Stimulated activated CD4-positive, alpha-beta T cell treated with anti-CD3 and anti-CD28 coated beads, TNF-alpha, amount 100 ng/mL, for 1 hour (primary cell): ENCODE results near the gene ASPSCR1.

Experiments used
- DNase-seq, 3 donors: peaks; one replicate each; pipeline ENCODE4 v3.0.0-alpha.2; 2020; ENCODE audit warnings: low read depth in 3 of 3, low spot score in 1 of 3

Gene ASPSCR1

DNA sequence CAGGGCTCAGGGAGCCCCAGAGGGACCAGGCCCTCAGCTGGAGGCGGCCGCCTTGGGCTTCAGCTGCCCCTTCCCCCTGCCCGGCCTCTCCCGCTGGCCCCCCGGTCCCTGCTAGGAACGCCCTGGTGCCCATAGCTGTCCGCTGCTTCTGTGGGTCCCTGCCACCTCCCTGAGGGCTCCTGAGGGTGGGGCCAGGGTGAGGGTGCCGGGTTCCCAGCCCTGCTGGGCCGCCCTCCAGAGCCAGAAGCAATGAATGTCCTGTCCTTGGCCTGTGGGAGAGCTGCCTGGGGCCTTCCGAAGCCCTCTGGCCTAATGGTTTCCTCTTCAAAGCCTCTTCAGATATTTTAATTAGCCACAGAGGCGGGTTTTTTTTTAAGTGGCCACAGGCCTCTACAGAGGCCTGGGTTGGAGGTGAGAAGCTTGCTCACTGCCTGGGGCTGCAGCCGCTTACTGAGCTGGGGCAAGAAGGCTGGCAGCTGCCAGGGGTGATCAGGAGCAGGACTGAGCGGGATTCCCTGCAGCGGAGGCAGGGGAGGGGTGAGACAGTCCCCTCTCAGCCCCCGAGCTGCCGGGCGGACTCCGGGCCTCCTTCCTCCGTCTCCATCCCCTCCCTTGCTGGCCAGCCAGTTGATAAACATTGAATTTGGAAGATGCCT, 35.3 kb downstream of the ASPSCR1 start:
- DNase-seq: no peak

- DNase-seq: no peak
Measured at GRCh38 chr17:82013341-82013740, 35.9 kb downstream of the ASPSCR1 start.

GRCh38 chr17:82013772-82014321, 36.4 kb downstream of the ASPSCR1 start:
- no peak for DNase-seq

DNA sequence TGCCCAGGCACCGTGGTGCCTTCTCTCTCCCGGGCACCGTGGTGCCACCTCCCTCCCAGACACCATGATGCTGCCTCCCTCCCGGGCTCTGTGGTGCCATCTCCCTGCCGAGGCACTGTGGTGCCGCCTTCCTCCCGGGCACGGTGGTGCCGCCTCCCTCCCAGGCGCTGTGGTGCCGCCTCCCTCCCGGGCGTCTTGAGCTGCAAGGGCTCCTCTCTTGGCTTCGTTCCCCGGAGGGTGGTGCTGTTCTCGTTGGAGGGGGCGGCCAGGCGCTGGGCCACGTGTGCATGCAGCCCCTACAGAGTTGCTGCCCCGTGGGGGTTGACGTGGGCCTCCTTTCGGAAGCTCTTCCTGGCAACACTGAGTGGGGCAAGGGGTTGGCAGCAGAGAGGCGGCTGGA, 37.0 kb downstream of the ASPSCR1 start:
- DNase-seq: no peak

- no peak for DNase-seq
Measured at GRCh38 chr17:82014971-82015310, 37.5 kb downstream of the ASPSCR1 start.

DNA sequence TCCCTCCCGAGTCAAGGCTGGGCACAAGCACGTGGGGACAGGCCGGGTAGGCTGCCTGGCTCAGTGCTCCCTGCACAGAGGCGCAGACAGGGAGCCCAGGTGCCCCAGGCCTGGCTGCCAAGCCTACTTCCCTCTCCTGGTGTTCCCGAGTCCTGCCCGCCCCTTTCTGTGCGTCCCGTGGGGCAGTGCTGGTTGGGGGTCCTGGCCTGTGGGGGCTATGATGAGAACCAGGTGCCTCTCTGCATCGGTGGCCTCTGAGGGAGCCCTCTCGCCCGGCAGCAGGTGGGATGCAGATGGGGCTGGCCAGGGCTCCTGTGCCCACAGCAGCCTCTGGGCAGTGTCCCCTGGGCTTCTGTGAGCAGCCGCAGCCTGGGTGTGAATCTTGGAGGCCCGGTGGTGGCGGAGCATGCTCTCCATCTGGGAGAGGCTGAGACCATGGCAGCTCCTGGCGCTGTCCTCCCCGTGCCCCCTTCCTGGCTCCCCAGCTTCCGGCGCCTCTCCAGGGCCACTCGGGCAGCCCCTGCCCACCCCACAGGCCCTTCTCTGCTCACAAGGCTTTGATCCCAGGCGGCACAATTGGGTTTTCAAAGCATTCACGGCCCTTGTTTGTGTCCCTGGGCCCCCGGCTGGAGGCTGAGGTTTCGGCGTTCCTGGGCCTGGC, 38.0 kb downstream of the ASPSCR1 start:
- no peak for DNase-seq

- DNase-seq: no peak
Measured at GRCh38 chr17:82016061-82016874, 38.8 kb downstream of the ASPSCR1 start.

DNA sequence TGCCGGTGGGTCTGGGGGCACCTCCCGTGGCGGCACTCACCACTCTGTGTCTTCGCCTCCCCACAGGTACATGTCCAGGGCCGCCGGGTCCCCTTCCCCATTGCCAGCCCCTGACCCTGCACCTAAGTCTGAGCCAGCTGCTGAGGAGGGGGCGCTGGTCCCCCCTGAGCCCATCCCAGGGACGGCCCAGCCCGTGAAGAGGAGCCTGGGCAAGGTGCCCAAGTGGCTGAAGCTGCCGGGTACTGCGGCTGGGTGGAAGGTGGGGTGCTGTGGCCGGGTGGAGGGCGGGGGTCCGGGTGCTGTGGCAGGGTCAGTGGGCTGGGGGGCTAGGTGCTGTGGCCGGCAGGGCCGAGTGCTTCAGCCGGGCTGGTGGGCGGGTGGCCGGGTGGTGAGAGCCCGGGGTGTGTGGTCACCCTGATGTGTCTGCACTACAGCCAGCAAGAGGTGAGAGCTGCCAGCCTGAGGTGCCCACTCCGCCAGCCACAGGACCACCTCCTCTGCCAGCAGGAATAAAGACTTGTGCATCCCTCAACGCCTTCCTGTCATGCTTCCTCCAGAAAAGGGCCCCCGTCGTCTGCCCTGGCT, 39.5 kb downstream of the ASPSCR1 start:
- DNase-seq: no peak

GRCh38 chr17:82017612-82018151, 40.3 kb downstream of the ASPSCR1 start:
- no peak for DNase-seq

- DNase-seq: no peak
Measured at GRCh38 chr17:82018152-82018988, 40.9 kb downstream of the ASPSCR1 start.

DNA sequence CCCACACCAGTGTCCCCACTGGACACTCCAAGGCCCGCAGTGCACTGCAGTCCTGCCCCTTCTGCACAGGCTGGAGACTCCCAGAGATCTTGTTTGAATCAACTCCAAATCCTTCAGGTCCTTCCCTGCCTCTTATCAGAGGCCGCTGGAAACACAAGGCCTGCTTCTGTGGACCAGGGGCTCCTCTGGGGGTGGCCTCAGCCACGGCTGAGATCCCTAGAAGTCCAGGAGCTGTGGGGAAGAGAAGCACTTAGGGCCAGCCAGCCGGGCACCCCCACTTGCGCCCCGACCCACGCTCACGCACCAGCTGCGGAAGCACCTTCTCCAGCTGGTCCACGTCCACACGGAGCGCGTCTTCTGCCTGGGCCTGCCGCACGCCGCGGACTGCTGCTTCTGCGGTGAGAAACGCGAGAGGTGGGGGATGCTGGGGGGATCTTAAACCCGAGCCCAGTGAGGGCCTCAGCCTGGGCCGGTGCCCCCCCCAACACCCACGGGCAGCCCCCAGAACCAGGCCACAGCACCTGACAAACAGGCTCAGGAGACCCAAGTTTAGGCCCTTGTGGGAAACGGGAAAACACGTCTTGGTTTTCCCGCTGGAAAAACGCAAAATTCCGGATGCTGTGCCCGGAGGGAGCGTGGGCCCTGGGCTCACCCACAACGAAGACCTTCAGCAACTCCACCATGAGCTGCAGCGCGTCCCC, 41.7 kb downstream of the ASPSCR1 start:
- no peak for DNase-seq

DNA sequence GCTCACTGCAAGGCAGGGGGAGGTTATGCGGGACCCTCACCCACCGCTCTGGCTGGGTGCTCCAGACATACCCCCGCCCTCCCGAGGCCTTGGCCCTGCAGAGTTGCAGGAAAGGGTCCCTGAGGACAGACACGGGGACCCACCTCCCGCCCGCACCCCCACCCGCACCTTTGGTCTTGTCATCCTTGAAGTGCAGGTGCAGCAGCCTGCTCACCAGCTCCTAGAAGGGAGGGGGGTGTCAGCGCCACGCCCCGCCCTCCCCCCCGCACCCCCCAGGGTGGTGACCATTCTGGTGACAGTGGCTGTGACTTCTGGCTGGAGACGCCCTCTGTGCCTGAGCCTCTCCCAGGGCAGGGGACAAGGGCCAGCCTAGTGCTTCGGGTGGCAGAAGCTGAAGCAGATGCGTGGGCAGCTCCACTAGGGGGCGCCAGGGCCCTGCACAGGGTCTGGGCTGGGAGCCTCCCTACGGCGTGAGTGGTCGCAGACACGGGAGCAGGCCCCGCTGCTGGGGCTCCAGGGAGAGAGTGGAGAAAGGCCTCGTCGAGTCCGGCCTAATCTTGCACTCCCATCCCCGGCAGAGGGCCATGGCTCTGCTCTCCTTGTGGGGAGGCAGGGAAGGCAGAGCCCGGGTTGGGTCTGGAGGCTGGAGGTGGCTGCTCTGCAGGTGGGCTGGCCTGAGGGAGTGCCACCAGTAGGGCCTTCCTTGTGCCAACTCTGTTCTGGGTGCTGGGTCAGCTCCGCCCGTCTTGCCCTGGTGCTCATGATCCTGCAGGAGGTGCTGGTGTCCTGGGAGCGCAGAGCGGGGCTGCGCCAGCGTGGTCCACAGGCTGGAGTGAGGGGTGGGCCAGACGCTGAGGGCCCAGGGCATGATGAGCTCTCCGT, 42.5 kb downstream of the ASPSCR1 start:
- peak in 2 of 3 donors; percentile 38 to 54 for DNase-seq

DNA sequence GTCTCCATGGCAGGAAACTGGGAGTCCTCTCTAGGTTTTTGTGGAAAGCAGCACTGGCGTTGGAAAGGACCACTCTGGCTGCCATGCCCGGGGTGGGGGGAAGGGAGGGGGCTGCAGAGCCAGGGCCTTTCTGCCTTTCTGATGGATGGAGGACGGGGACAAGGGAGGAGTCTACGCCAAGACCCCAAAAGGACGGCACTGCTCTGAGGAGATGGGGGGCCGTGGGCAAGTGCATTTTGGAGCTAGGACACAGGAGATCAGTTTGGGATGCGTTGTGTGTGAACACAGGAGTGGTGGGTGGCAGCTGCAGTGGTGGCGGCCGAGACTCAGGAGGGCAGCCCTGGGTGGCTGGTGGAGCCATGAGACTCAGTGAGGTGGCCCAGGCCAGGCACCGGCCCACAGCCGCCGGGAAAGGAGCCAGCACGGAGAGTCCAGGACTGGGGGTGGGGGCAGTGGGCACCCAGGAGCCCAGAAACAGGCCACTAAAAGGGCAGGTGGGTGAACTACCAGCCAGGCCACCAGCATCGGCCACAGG, 43.2 kb downstream of the ASPSCR1 start:
- no peak for DNase-seq

- no peak for DNase-seq
Measured at GRCh38 chr17:82021107-82021899, 43.9 kb downstream of the ASPSCR1 start.

DNA sequence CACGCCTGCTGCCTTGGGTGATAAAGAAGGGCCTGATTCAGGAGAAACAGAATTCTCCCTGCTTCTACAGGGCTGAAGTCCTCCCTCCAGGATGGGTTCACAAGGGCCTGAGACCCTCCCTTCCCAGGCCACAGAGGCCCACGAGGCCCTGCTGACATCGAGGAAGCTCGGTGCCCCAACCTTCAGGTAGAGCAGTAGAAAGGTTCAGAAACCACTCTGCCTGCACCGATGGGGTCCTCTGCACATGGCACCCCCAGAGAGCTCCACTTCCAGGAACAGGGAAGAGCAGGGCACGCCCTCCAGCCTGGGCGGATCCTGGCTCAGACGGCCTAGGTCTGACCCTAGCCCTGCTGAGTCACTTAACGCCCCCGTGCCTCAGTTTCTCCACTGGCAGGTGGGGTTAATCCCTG, 44.5 kb downstream of the ASPSCR1 start:
- no peak for DNase-seq

DNA sequence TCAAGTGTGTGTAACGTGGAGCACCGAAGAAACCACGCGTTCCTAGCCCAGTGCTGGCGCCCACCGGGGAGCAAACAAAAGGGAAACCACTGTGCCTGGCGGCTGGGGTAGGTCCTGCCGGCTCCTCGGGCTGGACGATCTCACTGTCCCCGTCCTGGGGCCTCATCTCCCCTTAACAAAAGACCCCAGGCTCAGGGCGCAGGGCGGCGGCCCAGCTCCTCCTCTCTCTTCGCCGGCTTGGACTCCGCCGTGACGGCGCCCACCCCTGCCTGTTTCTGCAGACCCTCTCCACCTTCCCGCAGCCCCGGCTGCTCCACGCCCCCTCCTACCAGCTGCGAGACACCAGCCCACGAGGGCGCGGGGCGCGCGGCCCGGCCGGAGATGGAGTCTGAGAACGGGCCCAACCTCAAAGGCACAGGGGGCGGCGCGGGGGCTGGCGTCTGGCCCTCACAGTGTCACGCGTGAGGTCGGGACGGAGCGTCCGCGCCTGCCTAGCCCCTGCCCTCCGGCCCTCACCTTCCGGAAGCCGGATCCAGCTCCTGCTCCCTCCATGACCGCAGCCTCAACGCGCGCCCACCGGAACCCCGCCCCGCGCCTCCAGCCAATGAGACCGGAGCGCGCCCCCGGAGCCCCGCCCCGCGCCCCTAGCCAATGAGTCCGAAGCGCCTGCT, 45.0 kb downstream of the ASPSCR1 start, which contains the start of gene CENPX:
TSS of gene CENPX (minus strand) at position 569 of the 671 bp plus-strand sequence. CDS start at position 552, 17 bp downstream.
- no peak for DNase-seq

DNA sequence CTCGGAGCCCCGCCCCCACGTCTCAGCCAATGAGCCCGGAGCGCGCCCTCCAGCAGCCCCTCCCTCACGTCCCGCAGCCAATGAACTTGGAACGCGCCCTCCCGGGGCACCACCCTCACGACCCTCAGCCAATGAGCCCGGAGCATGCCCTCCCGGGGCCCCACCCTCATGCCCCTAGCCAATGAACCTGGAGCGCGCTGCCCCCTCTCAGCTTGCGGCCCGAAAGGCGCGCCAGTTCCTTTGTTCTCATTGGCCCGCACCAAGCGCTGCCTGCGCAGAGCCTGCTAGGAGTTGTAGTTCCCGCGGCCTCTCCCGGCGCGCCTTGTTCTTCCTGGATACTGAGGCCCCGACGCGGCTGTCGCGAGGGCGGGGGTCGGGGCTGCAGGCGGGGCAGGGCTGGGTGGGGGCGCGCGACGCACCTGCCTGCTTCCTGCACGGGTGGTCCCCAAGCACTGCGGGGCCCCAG, 45.6 kb downstream of the ASPSCR1 start, which contains the start of gene LRRC45:
TSS of gene LRRC45 (plus strand) at position 325 of the 466 bp plus-strand sequence. CDS start 339 bp downstream, outside the sequence.
- DNase-seq: peak; percentile 99
